ENCODE results near the gene STEAP4.

GRCh38 chr7:88291398-88292173 is 15.1 kb downstream of the STEAP4 start:
- TF ChIP-seq TCF7L2 (IDR thresholded peaks at IDR 0.05; ENCODE audit: low read depth, low read length): no peak
- TF ChIP-seq, protein P1, sequence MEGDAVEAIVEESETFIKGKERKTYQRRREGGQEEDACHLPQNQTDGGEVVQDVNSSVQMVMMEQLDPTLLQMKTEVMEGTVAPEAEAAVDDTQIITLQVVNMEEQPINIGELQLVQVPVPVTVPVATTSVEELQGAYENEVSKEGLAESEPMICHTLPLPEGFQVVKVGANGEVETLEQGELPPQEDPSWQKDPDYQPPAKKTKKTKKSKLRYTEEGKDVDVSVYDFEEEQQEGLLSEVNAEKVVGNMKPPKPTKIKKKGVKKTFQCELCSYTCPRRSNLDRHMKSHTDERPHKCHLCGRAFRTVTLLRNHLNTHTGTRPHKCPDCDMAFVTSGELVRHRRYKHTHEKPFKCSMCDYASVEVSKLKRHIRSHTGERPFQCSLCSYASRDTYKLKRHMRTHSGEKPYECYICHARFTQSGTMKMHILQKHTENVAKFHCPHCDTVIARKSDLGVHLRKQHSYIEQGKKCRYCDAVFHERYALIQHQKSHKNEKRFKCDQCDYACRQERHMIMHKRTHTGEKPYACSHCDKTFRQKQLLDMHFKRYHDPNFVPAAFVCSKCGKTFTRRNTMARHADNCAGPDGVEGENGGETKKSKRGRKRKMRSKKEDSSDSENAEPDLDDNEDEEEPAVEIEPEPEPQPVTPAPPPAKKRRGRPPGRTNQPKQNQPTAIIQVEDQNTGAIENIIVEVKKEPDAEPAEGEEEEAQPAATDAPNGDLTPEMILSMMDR (IDR thresholded peaks at IDR 0.05): no peak
- no peak for TF ChIP-seq REST (IDR thresholded peaks at IDR 0.05; ENCODE audit: insufficient read depth in 1 of 2, low read depth in 2 of 2, low read length in 1 of 2)
- TF ChIP-seq POLR2AphosphoS5 (IDR thresholded peaks at IDR 0.05; ENCODE audit: low read depth, low read length): no peak

Data from Panc1 (cell line).